Thoracic aorta (tissue), 2 donors: ENCODE data around the gene NTRK2. TPM values are rescaled to one million over a fixed set of nuclear protein-coding genes. Genes with fewer than 3 reads are reported as not detected.

ENCODE experiments used
- ATAC-seq: fragments of 150-250 bp; one replicate; pipeline ENCODE4 v1.8.0; 2017; ENCODE audit warnings: low read depth; ENCODE audit not compliant: insufficient number of reproducible peaks, low FRiP score
- DNase-seq: peaks from one replicate; pipeline ENCODE4 v3.0.0-alpha.2; 2020; ENCODE audit warnings: low spot score
- H3K27ac ChIP-seq, 2 donors: fragments of 200-600 bp; sonication (generic); 1 replicate in 1 of 2; 2 replicates in 1 of 2; pipeline ENCODE4 v1.5.1; 2016; ENCODE audit warnings: mild to moderate bottlenecking in 2 of 2, moderate library complexity in 2 of 2
- H3K27me3 ChIP-seq: fragments of 200-600 bp; sonication (generic); replicated peaks from 2 replicates; pipeline ENCODE4 v1.6.0; 2016; ENCODE audit warnings: mild to moderate bottlenecking; ENCODE audit not compliant: insufficient read depth
- H3K36me3 ChIP-seq: fragments of 200-600 bp; sonication (generic); one replicate; pipeline ENCODE4 v1.5.1; 2016
- H3K4me1 ChIP-seq, 2 donors: fragments of 200-600 bp; sonication (generic); 1 replicate in 1 of 2; 2 replicates in 1 of 2; pipeline versions ENCODE4 v1.5.1 to v1.6.0; 2016; ENCODE audit warnings: low read depth in 2 of 2, mild to moderate bottlenecking in 1 of 2; ENCODE audit not compliant: control insufficient read depth in 1 of 2
- H3K4me3 ChIP-seq: fragments of 200-600 bp; sonication (generic); 2 replicates; pipeline ENCODE4 v1.5.1; 2016; ENCODE audit warnings: mild to moderate bottlenecking
- H3K9me3 ChIP-seq: fragments of 200-600 bp; sonication (generic); 2 replicates; pipeline ENCODE4 v1.5.1; 2016
- total RNA-seq, 2 donors: library from RNA; depleted of rRNA; stranded (reverse); fragments of >200 nt; gene quantifications; one replicate each; pipeline versions ENCODE4 v1.1.0 to v1.2.3, GENCODE V29; 2016
- TF ChIP-seq, protein P1 (sequence below): fragments of 200-600 bp; sonication (generic); IDR thresholded peaks from one replicate; pipeline ENCODE4 v1.5.1; 2019; ENCODE audit warnings: antibody characterized with exemption

The NTRK2 gene
- total RNA-seq, 2 donors from 2014 or later: 12.6 to 27.9 TPM

DNA sequence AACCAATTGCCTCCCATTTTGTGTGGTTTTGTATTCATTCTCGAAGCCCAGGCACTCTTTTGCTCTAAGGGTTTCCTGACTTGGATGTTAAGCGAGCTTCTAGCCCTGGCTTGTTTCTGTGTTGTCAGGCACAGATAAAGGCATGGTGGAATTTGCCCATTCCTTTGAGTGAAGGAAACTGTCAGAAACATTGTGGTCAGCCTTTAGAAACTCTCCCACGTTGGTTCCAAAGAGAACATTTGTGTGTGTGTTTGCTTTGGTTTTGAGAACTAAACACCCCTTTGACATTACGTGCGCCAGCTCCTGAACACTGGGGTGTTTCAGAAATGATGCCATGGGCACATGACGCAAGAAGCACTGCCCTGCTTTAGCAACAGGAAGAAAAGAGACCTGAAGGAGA is 320.9 kb downstream of the NTRK2 start:
- Histone ChIP-seq H3K36me3 (no peaks in the 10 kb centered on the region), H3K27me3 (no peaks in the 10 kb centered on the region), H3K4me3 (no peak overlapping the region), H3K4me1 (no peaks in the 10 kb centered on the region), H3K9me3 (no peaks in the 10 kb centered on the region), H3K27ac (no peak overlapping the region)
- DNase-seq (no peak), ATAC-seq (no peak)
- TF ChIP-seq, protein P1, sequence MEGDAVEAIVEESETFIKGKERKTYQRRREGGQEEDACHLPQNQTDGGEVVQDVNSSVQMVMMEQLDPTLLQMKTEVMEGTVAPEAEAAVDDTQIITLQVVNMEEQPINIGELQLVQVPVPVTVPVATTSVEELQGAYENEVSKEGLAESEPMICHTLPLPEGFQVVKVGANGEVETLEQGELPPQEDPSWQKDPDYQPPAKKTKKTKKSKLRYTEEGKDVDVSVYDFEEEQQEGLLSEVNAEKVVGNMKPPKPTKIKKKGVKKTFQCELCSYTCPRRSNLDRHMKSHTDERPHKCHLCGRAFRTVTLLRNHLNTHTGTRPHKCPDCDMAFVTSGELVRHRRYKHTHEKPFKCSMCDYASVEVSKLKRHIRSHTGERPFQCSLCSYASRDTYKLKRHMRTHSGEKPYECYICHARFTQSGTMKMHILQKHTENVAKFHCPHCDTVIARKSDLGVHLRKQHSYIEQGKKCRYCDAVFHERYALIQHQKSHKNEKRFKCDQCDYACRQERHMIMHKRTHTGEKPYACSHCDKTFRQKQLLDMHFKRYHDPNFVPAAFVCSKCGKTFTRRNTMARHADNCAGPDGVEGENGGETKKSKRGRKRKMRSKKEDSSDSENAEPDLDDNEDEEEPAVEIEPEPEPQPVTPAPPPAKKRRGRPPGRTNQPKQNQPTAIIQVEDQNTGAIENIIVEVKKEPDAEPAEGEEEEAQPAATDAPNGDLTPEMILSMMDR: no peak

GRCh38 chr9:84990850-84991513 is 321.5 kb downstream of the NTRK2 start:
- H3K4me3 ChIP-seq: no peak overlapping the region
- no peaks in the 10 kb centered on the region for H3K9me3 ChIP-seq
- no peaks in the 10 kb centered on the region for H3K36me3 ChIP-seq
- no peak for ATAC-seq
- H3K4me1 ChIP-seq: no peaks in the 10 kb centered on the region
- no peak overlapping the region for H3K27ac ChIP-seq
- TF ChIP-seq, protein P1: no peak
- DNase-seq: no peak
- no peaks in the 10 kb centered on the region for H3K27me3 ChIP-seq

DNA sequence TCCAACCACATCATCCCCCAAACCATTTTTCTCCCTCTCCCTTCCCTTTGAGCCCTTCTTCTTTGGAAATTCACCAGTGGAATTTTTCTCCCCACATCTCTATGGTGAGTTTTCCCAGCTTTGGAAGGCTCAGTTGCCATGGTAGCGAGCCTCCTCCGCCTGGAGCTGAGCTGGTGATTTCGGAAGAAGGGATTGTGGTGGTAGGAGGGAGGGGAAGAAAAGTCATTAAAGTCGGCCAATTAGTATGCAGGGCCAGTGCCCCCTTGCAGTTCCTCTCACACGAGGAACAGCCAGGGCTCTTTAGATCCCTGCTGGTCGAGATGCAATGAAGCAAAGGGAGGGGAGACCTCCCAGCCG is 322.0 kb downstream of the NTRK2 start:
- H3K27ac ChIP-seq: no peak overlapping the region
- H3K27me3 ChIP-seq: no peaks in the 10 kb centered on the region
- no peaks in the 10 kb centered on the region for H3K36me3 ChIP-seq
- ATAC-seq (no peak), DNase-seq (no peak)
- no peak overlapping the region for H3K4me3 ChIP-seq
- TF ChIP-seq, protein P1: no peak
- H3K4me1 ChIP-seq: no peaks in the 10 kb centered on the region
- no peaks in the 10 kb centered on the region for H3K9me3 ChIP-seq

GRCh38 chr9:84992381-84992780 is 322.9 kb downstream of the NTRK2 start:
- H3K4me3 ChIP-seq: no peak overlapping the region
- ATAC-seq: no peak
- TF ChIP-seq, protein P1: no peak
- H3K4me1 ChIP-seq: no peaks in the 10 kb centered on the region
- H3K9me3 ChIP-seq: no peaks in the 10 kb centered on the region
- no peak overlapping the region for H3K27ac ChIP-seq
- H3K36me3 ChIP-seq: no peaks in the 10 kb centered on the region
- DNase-seq: no peak
- H3K27me3 ChIP-seq: no peaks in the 10 kb centered on the region

GRCh38 chr9:84993105-84993504 is 323.6 kb downstream of the NTRK2 start:
- Histone ChIP-seq H3K4me3 (no peak overlapping the region), H3K27me3 (no peaks in the 10 kb centered on the region), H3K4me1 (no peaks in the 10 kb centered on the region), H3K36me3 (no peaks in the 10 kb centered on the region), H3K27ac (no peak overlapping the region), H3K9me3 (no peaks in the 10 kb centered on the region)
- no peak for DNase-seq
- TF ChIP-seq, protein P1: no peak
- no peak for ATAC-seq
